ENCODE results near the gene GDAP1L1.
"Not testable (repeated sequence)": the region's sequence is repeated elsewhere in the genome, so short reads cannot be mapped to it uniquely, and the experiment has no call there.

Gene GDAP1L1

DNA sequence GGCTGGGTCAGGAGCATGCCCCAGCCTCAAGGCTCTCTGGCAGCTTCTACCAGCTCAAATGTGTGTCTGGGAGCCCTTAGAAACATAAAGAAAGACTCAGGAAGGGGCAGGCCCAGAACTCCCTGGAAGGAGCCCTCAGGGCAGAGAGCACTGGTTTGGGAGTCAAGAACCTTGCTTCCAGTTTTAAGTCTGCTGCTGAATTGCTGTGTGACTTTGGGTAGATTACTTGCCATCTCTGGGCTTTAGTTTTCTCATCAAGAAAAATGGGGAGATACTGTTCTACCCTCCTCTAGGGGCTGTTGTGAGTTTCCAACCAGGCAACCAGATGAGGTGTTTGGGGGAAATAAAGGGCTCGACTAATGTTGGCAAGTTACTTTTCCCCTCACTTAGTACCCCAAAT, 8.8 kb downstream of the GDAP1L1 start:
- DNase-seq (ENCODE audit: low read depth in 2 of 2): no peak

DNA sequence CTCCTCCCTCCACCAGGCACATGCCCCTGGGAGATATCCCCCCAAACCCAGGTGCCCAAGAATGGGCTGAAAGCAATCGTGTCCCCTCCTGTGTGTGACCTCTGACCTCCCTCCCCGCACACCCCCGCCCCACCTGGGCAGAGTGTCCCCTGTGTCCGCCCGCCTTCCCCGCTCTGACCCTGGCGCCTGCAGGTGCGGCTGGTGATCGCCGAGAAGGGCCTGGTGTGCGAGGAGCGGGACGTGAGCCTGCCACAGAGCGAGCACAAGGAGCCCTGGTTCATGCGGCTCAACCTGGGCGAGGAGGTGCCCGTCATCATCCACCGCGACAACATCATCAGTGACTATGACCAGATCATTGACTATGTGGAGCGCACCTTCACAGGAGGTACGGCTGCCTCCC, 9.9 kb downstream of the GDAP1L1 start:
- DNase-seq (ENCODE audit: low read depth in 2 of 2): no peak

DNA sequence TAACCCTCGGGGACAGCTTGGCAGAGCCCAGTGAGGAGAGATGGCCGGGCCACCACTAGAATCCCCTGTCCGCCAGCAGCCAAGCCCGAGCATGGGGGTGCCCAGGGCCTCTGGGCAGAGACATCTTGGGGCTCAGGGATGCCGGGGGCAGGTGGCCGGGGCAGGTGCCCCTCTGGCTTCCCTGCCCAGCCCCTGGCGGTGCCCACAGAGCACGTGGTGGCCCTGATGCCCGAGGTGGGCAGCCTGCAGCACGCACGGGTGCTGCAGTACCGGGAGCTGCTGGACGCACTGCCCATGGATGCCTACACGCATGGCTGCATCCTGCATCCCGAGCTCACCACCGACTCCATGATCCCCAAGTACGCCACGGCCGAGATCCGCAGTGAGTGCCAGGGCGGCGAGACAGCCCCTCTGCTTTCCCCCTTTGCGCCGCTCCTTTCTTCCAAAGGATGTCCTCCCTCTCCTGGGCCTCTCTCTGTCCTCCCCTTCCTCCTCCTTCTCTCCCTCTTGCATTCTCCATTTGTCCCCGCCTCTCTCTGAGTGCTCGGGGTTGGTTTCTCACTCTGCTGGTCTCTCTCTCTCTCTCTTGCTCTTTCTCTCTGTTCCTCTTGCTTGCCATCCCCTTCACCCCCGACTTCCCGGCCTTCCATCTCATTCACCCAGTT, 11.2 kb downstream of the GDAP1L1 start:
- no peak for DNase-seq (ENCODE audit: low read depth in 2 of 2)

DNA sequence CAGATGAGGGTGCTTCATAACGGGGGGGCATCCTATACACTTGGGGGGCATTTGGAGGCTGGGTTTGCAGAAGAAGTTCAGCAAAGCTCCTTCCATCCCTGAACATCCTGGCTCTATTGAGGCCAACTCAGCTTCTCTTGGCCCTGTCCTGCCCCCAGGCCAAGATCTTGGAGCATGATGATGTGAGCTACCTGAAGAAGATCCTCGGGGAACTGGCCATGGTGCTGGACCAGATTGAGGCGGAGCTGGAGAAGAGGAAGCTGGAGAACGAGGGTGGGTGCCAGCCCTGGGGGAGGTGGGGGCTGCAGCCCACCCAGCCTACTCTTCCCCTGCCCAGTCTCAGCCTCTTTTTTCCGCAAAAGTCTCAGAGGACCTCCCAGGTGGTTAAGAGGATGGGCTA, 17.2 kb downstream of the GDAP1L1 start:
- no peak for DNase-seq (ENCODE audit: low read depth in 2 of 2)

DNA sequence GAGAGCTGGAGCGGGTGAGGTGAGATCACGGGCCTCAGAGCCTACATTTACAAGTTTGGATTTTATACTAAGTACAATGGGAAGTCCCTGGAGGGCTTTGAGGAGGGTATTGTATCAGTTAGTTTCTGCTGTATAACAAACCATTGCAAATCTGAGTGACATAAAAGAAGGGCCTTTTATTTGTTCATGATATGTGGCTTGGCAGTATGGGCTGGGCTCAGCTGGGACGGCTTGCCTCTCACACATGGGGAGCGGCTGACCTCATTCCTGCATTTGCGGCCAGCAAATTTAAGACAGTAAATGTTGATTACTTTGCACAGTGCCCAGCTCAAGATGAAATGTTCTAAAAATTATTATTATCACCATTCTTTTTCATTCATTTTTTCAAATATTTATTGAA, 21.7 kb downstream of the GDAP1L1 start:
- DNase-seq (ENCODE audit: low read depth in 2 of 2): no peak

DNA sequence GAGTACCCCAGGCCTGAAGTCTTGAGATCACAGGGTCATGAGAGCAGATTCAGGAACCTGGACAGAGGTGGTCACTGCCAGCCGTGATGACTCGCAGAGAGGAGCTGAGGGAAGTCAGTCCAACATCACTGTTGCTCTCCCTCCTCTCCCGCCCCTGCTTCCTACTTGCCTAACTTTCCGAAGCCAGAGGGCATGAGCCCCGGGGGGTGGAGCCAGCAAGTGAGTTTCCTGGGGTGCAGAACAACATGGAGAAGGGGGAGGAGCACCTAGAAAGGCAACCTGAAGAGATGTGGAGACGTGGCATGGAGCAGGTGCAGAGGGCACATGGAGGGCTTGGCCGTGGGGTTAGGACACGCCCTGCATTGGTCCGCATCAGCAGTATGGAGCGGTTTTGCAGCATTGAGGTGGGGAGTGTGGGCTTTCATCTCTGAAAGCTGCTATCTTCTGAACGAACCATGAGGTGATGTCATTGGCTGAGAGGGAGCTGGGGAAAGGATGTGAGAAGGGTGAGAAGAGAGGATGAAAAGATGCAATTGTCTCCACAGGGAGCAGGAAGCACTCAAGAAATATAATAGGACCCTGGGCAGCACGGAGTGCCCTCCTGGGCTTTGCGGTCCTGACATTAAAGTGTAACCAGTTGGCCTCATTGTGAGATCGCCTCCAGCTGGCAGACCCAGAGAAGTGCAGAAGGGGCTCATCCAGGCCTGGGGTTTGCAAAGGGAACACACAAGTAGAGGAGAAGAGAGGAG, 25.0 kb downstream of the GDAP1L1 start:
- DNase-seq (ENCODE audit: low read depth in 2 of 2): no peak

DNA sequence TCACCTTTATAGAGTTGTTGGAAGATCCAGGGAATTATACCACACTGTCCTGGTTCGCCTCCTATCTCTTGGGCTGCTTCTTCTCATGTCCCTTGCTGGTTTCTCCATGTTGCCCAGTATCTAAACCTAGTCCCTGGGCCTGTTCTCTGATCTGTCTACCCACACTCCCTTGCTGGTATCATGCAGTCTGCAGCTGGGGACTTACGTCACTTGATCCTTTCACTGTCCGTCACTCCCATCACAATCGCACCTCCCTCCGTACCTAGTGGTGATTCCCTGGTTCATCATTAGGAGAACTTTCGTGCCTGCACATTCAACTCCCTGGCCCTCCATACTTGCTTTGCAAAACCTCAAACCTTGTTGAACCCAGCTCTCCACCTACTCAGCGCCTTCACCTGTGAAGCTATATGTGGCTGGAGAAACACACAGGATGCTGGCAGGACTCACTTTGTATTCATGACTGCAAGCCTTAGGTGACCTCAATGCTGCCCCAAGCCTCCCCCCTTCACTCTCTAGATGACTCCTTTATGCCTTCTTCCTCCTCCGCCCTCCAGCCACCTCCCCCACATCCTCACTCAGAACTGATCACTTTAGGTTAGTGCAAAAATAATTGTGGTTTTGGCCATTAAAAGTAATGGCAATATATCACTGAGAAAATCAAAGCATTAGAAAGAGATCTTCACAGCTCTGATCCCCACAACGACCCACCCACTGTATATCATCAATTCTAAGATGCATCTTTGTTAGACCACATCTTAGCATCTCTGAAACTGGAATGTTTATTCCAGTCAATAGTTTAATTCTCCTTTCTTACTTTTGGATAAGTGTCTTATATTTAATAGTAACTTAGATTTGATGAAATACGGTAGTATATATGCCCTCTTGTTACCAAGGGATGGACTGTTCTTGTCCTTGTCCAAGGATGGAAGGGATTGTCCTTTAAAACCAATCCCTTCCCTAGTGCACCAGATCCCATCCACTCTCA, 26.4 kb downstream of the GDAP1L1 start:
- DNase-seq (ENCODE audit: low read depth in 2 of 2): no peak

DNA sequence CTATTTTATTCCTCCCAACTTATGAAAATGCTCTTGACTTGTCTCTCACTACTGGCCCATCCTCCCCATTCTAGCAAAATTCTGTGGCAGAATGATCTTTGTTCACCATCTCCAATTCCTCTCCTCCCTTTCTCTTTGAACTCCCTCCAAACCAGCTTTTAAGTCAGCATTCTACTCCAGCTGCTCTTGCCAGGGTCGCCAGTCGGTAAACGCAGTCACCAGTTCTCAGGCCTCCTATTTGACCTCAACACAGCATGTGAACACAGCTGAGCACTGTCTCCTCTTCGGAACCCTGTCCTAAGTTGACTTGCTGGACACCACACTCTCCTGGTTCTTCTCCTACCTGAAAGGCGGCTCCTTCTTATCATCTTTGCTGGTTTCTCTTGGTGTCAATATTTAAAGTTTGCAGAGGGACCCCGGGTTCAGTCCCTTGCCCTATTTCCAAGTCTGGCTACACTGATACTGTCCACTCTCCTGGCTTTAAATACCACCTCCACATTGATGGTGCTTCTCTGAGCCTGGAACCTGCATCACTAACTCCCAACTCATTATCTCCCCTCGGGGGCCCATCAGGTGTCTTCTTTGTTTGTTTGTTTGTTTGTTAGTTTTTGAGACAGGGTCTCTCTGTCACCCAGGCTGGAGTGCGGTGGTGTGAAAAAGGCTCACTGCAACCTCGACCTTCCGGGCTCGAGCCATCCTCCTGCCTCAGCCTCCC, 27.4 kb downstream of the GDAP1L1 start:
- DNase-seq (ENCODE audit: low read depth in 2 of 2): no peak

DNA sequence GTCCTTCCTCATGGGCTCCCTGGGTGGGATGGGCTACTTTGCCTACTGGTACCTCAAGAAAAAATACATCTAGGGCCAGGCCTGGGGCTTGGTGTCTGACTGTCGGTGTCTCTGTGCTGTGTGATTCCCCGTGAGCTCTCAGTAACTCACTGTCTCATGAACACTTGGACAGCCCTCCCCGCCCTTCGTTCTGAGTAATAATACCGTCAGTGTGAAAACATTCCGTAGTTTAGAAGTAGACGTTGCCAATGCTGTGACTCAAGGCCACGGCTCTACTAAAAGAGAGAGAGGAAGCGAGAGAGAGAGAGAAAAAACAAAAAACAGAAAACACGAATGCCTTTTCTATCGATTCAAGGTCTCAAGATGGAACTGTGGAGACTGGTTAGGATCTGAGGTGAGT, 32.1 kb downstream of the GDAP1L1 start:
- DNase-seq (ENCODE audit: low read depth in 2 of 2): no peak

DNA sequence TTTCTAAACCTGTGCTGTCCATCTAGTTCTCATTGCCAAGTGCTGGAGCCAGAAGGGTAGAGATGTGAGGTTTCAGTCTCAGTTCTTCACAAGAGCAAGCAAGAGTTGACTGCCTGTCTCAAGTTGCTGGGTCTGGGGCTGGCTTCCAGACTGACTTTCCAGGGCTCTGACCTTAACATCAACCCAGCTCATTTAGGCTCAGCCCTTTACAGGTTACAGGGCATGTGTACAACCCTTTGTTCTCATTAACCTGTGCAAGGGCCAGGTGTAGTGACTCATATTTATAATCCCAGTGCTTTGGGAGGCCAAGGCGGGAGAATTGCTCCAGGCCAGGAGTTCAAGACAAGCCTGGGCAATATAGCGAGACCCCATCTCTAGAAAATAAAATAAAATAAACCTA, 33.3 kb downstream of the GDAP1L1 start:
- no peak for DNase-seq (ENCODE audit: low read depth in 2 of 2)

DNA sequence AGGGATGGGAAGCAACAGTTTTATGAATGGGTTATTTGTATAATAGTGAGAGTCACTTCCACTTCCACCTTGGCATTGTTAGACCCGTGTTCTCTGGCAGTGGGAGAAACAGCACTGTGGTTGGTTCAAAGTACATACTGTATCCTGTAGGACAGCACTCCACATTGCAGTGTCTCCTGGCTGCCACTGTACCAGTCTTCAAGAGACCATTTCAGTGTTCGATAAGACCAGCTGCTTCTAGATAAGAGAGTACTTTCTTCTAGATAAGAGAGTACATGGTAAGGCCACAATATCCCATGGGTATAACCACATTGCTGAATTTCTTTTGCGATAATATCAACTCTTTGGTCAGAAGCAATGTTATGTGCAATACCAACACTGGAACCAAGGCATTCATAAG, 35.1 kb downstream of the GDAP1L1 start:
- no peak for DNase-seq (ENCODE audit: low read depth in 2 of 2)

DNA sequence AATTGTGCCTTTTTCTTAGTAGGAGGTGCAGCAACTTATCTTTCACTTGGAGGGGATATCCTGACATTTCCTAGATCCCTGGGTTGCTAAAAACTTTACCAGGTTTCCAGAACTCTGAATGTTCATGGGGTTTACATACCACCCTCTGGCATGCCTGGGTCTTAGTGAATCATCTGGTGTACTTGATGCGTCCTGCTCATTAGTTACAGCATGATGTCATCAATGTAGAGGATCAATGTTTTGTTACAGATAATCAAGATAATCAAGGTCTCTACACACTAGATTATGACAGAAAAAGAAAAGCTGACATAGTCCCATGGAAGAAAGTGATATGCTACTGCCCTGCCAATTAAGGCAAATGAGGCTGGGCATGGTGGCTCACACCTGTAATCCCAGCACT, 36.9 kb downstream of the GDAP1L1 start:
- no peak for DNase-seq (ENCODE audit: low read depth in 2 of 2)

DNA sequence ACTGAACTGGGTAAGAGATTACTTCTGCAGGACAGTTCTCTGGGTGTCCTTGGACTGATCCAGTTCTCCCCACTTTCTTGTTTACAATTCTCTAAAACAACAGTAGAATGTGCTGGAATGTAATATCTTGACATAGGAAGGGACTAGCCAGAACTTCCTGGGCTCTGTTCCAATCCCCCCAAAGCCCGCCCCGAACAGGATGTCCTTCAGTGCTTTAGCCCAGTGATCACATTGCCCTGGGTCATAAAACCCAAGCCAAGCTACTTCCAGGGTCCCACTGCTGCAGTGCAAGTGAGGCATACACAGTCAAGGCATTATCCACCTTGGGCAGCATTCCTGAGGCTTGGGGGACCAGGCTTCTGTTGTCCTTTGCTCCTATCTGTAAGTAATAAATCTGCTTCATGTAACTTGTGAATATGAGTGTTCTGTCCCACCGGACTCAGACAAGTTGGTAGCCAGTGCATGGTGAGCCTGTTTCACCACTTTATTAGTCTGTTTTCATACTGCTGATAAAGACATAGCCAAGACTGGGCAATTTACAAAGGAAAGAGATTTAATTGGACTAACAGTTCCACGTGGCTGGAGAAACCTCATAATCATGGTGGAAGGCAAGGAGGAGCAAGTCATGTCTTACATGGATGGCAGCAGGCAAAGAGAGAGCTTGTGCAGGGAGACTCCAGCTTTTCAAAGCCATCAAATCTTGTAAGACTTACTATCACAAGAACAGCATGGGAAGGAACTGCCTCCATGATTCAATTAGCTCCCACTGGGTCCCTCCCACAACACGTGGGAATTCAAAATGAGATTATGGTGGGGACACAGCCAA, 40.4 kb downstream of the GDAP1L1 start:
- DNase-seq (ENCODE audit: low read depth in 2 of 2): no peak

DNA sequence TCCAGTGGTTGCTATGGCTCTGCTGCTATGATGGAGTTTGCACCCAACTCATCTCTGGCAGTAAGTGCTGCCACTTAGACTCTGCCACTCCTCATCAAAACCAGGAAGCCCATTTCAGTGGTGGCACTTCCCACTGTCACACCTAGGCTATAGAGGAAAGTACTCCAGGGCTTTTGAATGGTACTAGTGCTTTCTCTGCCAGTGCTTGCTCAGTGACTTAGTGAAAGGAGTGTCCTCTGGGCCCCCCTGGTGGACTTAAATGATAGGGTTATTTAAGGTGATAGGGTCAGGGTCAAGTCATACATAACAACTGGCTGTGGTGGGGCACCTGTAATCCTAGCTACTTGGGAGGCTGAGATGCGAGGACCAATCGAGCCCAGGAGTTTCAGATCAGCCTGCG, 41.1 kb downstream of the GDAP1L1 start:
- DNase-seq (ENCODE audit: low read depth in 2 of 2): no peak

DNA sequence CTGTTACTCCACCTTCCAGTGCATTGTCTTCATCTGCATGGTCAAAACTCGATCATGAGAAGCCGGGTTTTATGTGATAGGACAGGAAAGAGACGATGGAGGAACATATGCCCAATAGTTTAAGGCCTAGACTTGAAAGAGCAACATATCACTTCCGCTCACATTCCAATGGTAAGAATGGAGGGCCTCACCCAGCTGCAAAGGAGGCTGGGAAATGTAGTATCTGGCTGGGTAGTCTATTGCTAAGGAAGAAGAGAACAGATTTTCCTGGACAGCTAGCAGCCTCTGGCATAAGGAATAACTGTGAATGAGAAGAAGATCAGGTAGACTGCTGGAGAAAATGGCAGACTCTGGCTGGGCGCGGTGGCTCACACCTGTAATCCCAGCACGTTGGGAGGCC, 44.6 kb downstream of the GDAP1L1 start:
- DNase-seq (ENCODE audit: low read depth in 2 of 2): no peak

DNA sequence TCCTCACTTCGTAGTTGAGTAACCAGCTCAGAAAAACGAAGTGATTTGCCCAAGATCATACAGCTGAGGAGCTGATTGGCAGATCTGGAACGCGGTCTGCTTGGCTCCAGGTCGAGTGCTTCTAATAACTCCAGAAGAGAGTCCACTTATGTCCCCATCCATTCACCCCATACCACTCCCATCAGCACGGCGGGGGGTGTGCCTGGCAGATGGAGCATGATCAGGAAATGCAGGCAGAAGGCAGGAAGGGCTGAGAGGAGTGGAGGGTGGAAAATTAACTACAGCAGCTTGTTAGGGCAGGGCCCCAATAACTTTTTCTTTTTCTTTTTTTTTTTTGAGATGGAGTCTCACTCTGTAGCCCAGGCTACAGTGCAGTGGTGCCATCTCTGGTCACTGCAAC, 48.9 kb downstream of the GDAP1L1 start:
- DNase-seq (ENCODE audit: low read depth in 2 of 2): no peak

DNA sequence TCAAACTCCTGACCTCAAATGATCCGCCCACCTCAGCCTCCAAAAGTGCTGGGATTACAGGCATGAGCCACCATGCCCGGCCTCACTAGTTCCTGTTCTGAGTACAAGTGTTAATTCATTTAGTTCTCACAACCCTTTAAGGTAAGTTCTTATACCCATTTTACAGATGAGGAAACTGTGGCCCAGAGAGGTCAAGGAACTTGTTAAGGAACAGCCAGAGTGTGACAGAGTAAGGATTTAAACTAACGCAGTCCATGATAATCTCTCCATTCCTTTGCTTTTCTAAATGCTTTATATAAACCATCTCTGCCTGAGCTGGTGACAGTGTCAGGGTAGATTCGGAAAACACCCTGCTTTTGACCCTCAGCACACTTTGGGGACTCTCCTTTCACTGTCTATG, 50.6 kb downstream of the GDAP1L1 start:
- no peak for DNase-seq (ENCODE audit: low read depth in 2 of 2)

DNA sequence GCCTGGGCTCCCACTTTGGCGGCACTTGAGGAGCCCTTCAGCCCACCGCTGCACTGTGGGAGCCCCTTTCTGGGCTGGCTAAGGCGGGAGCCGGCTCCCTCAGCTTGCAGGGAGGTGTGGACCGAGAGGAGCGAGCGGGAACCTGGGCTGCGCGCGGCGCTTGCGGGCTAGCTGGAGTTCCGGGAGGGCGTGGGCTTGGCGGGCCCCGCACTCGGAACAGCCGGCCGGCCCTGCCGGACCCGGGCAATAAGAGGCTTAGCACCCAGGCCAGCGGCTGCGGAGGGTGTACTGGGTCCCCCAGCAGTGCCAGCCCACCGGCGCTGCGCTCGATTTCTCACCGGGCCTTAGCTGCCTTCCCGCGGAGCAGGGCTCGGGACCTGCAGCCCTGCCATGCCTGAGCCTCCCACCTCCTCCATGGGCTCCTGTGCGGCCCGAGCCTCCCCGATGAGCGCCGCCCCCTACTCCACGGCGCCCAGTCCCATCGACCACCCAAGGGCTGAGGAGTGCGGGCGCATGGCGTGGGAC, 52.0 kb downstream of the GDAP1L1 start:
- DNase-seq (ENCODE audit: low read depth in 2 of 2): not testable (repeated sequence)

DNA sequence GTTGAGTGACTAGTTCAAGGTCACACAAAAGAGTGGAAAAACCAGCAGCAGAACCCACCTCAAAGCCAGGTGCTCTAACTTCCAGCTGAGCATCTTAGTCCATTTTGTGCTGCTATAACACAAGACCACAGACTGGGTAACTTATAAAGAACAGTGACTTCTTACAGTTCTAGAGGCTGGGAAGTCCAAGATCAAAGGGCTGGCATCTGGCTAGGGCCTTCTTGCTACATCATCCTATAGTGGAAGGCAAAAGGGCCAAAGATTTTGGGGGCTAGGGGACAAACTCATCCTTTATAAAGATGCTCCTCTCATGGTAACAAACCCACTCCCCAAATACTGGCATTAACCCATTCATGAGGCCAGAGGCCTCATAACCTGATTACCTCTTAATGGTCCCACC, 54.2 kb downstream of the GDAP1L1 start:
- no peak for DNase-seq (ENCODE audit: low read depth in 2 of 2)

DNA sequence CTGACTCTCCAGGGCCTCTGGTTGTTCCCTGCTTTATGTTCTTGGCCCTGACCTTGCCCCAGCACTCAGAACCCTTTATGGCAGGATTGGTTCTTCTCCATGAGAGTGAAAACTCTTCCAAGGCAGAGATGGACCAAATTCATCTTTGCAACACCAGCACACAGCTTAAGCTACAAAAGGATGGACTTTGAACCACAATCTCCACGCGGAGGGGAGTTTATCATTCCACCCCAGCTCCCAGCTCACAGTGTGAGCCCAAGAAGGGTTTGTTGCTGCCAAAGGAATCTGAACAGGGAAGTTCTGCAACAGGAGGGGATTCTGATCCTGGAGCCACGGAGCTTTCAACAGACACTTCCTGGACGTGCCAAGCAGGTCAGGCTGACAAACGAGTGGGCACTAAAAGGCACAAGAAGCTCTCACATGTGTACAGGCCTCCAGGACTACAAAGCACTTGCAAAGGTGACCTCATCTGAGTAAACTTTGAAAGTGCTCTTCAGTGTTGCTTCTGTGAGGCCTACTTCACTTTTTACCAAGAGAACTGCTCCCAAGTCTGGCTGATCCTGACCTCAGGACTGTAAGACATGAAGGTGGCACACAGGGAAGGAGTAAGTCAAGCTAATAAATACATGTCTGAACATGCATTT, 55.0 kb downstream of the GDAP1L1 start:
- no peak for DNase-seq (ENCODE audit: low read depth in 2 of 2)

All from activated CD4-positive, alpha-beta T cell treated with anti-CD3 and anti-CD28 coated beads for 24 hours (primary cell).